Pulmonary artery endothelial cell (primary cell): ENCODE measurements around the gene INAVA. TPM values are rescaled to one million over a fixed set of nuclear protein-coding genes. Genes with fewer than 3 reads are reported as not detected.
"Not testable (repeated sequence)": the region's sequence is repeated elsewhere in the genome, so short reads cannot be mapped to it uniquely, and the experiment has no call there.

Experiments
- DNase-seq: peaks from one replicate; pipeline ENCODE4 v3.0.0-alpha.2; 2011; ENCODE audit warnings: low read depth, low spot score
- total RNA-seq: library from RNA; depleted of rRNA; stranded (reverse); fragments of >200 nt; gene quantifications from 2 replicates; pipeline ENCODE4 v1.2.3, GENCODE V29; 2014

INAVA gene
- total RNA-seq, 1 donor from 2014 or later: not detected

- no peak for DNase-seq
Measured at GRCh38 chr1:200918006-200918405, 23.3 kb downstream of the INAVA start.

- DNase-seq: no peak
Measured at GRCh38 chr1:200919386-200919785, 24.7 kb downstream of the INAVA start.

GRCh38 chr1:200921571-200922110, 26.9 kb downstream of the INAVA start:
- no peak for DNase-seq

- DNase-seq: no peak
Measured at GRCh38 chr1:200922406-200922805, 27.7 kb downstream of the INAVA start.

- no peak for DNase-seq
Measured at GRCh38 chr1:200923601-200924000, 28.9 kb downstream of the INAVA start.

GRCh38 chr1:200925831-200926230, 31.1 kb downstream of the INAVA start:
- DNase-seq: no peak

- DNase-seq: no peak
Measured at GRCh38 chr1:200929530-200930278, 35.0 kb downstream of the INAVA start.

GRCh38 chr1:200930285-200930684, 35.6 kb downstream of the INAVA start:
- DNase-seq: not testable (repeated sequence)

GRCh38 chr1:200931776-200932175, 37.1 kb downstream of the INAVA start:
- DNase-seq: no peak

- no peak for DNase-seq
Measured at GRCh38 chr1:200934676-200935245, 40.1 kb downstream of the INAVA start.

GRCh38 chr1:200935286-200935962, 40.7 kb downstream of the INAVA start:
- not testable (repeated sequence) for DNase-seq

GRCh38 chr1:200938955-200939354, 44.3 kb downstream of the INAVA start:
- DNase-seq: no peak

GRCh38 chr1:200945111-200945510, 50.4 kb downstream of the INAVA start:
- no peak for DNase-seq

GRCh38 chr1:200947059-200947566, 52.4 kb downstream of the INAVA start:
- no peak for DNase-seq

GRCh38 chr1:200949626-200950025, 54.9 kb downstream of the INAVA start:
- DNase-seq: no peak

GRCh38 chr1:200951016-200951415, 56.3 kb downstream of the INAVA start:
- no peak for DNase-seq

- DNase-seq: no peak
Measured at GRCh38 chr1:200954434-200954833, 59.7 kb downstream of the INAVA start.

- no peak for DNase-seq
Measured at GRCh38 chr1:200958597-200958996, 63.9 kb downstream of the INAVA start.

- DNase-seq: no peak
Measured at GRCh38 chr1:200959411-200959921, 64.8 kb downstream of the INAVA start.

GRCh38 chr1:200960236-200960947, 65.7 kb downstream of the INAVA start:
- DNase-seq: no peak

GRCh38 chr1:200960948-200961340, 66.2 kb downstream of the INAVA start:
- no peak for DNase-seq
